Duodenal mucosa (tissue), 2 donors: ENCODE results near the gene FOXN3.
"Not testable (repeated sequence)": the region's sequence is repeated elsewhere in the genome, so short reads cannot be mapped to it uniquely, and the experiment has no call there.

Experiments used
- H3K27ac ChIP-seq: one replicate; pipeline ENCODE4 v1.7.0; 2013; ENCODE audit warnings: low read depth, low read length
- H3K27me3 ChIP-seq, 2 donors: one replicate each; pipeline ENCODE4 v1.7.0; 2013; ENCODE audit warnings: low read length in 2 of 2, control low read depth in 1 of 2; ENCODE audit not compliant: insufficient read depth in 2 of 2, control insufficient read depth in 1 of 2
- H3K36me3 ChIP-seq, 2 donors: one replicate each; pipeline ENCODE4 v1.7.0; 2013; ENCODE audit warnings: low read length in 2 of 2, control low read depth in 1 of 2; ENCODE audit not compliant: insufficient read depth in 2 of 2, control insufficient read depth in 1 of 2
- H3K4me1 ChIP-seq, 2 donors: one replicate each; pipeline ENCODE4 v1.7.0; 2013; ENCODE audit warnings: low read length in 2 of 2, control low read depth in 1 of 2; ENCODE audit not compliant: insufficient read depth in 2 of 2, control insufficient read depth in 1 of 2
- H3K4me3 ChIP-seq, 2 donors: one replicate each; pipeline ENCODE4 v1.7.0; 2013; ENCODE audit warnings: low read length in 2 of 2, low read depth in 1 of 2
- H3K9ac ChIP-seq, 2 donors: one replicate each; pipeline ENCODE4 v1.7.0; 2013; ENCODE audit warnings: low read length in 2 of 2, low read depth in 1 of 2
- H3K9me3 ChIP-seq, 2 donors: one replicate each; pipeline ENCODE4 v1.7.0; 2013; ENCODE audit warnings: low read length in 2 of 2, control low read depth in 1 of 2; ENCODE audit not compliant: control insufficient read depth in 1 of 2

FOXN3 gene

DNA sequence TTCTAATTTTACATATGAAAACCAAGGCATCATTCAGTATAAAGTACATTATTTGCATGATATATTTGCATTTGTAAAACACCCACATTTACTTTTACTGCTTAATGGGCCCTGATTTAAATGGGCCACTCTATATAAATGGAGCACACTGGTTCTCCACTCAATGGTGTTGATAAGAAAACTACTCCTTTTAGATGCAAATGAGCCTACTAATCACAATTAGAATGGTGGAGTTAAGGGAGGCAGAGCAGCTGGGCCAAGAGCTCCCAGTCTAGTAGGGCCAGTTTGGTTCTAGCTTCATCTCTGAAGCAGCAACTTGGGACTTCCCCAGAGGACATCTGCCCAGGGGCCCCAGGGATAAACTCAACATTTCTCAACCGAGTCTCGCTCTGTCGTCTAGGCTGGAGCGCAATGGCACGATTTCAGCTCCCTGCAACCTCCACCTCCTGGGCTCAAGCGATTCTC lies 120.7 kb downstream of the FOXN3 start:
- Histone ChIP-seq H3K4me3 (no peak overlapping the region), H3K27me3 (no peaks in the 10 kb centered on the region), H3K9me3 (no peaks in the 10 kb centered on the region), H3K36me3 (peaks cover 0 to 13% of the 10 kb centered on the region in 2 donors), H3K9ac (no peak overlapping the region), H3K4me1 (no peaks in the 10 kb centered on the region), H3K27ac (no peak overlapping the region)

- H3K36me3 ChIP-seq: peaks cover 0 to 27% of the 10 kb centered on the region in 2 donors
- no peak overlapping the region for H3K9ac ChIP-seq
- no peaks in the 10 kb centered on the region for H3K9me3 ChIP-seq
- H3K27ac ChIP-seq: no peak overlapping the region
- H3K4me3 ChIP-seq: no peak overlapping the region
- no peaks in the 10 kb centered on the region for H3K27me3 ChIP-seq
- no peaks in the 10 kb centered on the region for H3K4me1 ChIP-seq
Observed at GRCh38 chr14:89294872-89295271, 122.2 kb downstream of the FOXN3 start.

GRCh38 chr14:89294469-89294868 lies 122.6 kb downstream of the FOXN3 start:
- H3K9me3 ChIP-seq, H3K4me3 ChIP-seq, H3K4me1 ChIP-seq, H3K27me3 ChIP-seq, H3K27ac ChIP-seq, H3K9ac ChIP-seq: not testable (repeated sequence)
- H3K36me3 ChIP-seq: peaks cover 0 to 28% of the 10 kb centered on the region in 2 donors

DNA sequence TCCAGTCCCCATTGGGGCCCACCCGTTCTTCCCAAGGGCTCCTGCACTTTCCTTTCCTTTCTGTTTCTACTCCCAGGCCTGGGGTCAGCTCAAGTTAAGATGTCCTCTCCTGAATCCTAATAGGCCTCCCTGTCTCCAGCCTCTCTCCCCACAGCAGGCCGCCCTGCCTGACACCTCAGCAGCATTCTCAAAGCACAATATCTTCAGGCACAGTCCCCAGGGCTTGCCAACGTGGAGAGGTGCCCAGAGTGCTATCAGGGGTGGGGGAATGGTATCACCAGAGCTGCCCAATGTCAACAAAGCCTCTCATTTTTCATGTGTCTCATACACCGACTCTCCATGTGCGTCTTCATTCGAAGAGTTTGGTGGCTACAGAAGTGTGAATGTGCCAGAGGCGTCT lies 123.0 kb downstream of the FOXN3 start:
- no peak overlapping the region for H3K4me3 ChIP-seq
- no peaks in the 10 kb centered on the region for H3K27me3 ChIP-seq
- H3K36me3 ChIP-seq: peaks cover 0 to 27% of the 10 kb centered on the region in 2 donors
- H3K9ac ChIP-seq: no peak overlapping the region
- no peak overlapping the region for H3K27ac ChIP-seq
- H3K9me3 ChIP-seq: no peaks in the 10 kb centered on the region
- H3K4me1 ChIP-seq: no peaks in the 10 kb centered on the region

DNA sequence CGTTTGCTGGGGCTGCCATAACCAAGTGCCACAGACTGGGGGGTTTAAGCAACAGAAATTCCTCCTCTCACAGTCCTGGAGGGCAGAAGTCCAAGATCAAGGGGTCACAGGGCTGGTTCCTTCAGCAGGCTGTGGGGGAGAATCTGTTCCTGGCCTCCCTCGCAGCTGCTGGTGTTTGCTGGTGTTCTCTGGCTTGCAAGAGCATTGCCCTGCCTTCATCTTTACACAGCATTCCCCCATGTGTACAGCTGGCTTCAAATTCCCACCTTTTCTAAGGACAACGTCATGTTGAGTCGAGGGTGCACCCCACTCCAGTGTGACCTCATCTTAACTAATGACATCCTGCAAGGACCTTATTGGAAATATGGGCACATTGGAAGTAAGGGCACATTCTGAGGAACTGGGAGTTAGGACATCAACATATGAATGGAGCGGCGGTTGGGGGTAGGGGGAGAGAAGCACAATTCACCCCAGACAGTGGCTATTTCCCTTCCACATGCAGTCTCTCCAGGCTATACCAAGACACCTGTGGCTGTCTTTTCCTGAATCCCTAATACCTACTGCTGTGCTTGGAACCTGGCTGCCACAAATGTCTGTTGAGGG lies 123.6 kb downstream of the FOXN3 start:
- H3K27me3 ChIP-seq: no peaks in the 10 kb centered on the region
- no peak overlapping the region for H3K9ac ChIP-seq
- no peaks in the 10 kb centered on the region for H3K4me1 ChIP-seq
- H3K9me3 ChIP-seq: no peaks in the 10 kb centered on the region
- H3K27ac ChIP-seq: no peak overlapping the region
- H3K4me3 ChIP-seq: no peak overlapping the region
- H3K36me3 ChIP-seq: peaks cover 0 to 27% of the 10 kb centered on the region in 2 donors

- no peaks in the 10 kb centered on the region for H3K9me3 ChIP-seq
- no peak overlapping the region for H3K4me3 ChIP-seq
- H3K4me1 ChIP-seq: no peaks in the 10 kb centered on the region
- no peak overlapping the region for H3K27ac ChIP-seq
- no peak overlapping the region for H3K9ac ChIP-seq
- no peaks in the 10 kb centered on the region for H3K27me3 ChIP-seq
- peaks cover 0 to 27% of the 10 kb centered on the region in 2 donors for H3K36me3 ChIP-seq
Observed at GRCh38 chr14:89292579-89293313, 124.3 kb downstream of the FOXN3 start.

DNA sequence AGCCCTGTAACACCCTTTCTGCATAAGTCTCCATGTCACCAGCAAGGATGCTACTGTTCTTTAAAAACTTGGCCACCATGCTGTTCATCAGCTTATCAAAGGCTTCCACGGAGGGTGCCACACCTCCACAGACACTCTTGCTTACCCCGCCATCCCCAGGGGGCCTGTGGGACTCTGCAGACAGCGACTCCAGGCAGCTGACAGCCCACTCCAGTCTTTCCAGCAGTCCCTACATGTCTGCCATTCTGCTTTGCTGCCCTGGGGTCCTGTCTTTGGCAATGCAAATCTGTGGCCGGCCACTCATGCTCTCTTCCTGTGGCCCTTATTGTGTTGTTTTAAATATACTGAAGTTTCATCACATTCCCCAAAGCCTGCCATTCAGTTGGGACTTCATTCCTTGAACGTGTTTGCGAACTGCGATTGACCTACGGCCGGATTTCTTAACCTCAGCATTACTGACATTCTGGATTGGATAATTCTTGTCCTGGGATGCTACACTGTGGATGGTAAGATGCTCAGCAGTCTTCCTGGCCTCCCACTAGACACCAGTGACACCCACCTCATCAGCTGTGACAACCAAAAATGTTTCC lies 125.6 kb downstream of the FOXN3 start:
- Histone ChIP-seq H3K9ac (no peak overlapping the region), H3K4me3 (no peak overlapping the region), H3K36me3 (peaks cover 0 to 27% of the 10 kb centered on the region in 2 donors), H3K9me3 (no peaks in the 10 kb centered on the region), H3K4me1 (no peaks in the 10 kb centered on the region), H3K27me3 (no peaks in the 10 kb centered on the region), H3K27ac (no peak overlapping the region)

DNA sequence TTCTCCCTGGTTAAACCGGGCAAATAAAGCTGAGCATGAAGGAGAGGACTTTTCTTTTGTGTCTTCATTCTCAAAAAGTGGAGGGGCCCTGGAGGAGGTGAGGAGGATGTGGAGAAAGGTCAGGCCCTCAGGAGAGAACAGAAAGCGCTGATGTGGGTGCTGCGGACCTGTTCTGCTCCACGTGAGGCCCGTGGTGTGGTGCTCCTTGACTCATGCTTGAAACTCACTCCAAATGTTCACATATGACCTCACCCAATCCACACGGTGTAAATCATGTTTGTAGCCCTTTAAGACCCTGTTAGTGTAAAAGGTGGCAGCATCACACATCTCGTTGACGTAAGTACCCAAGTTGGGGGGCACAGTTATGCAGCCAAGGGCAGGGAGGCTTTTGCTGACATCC lies 126.2 kb downstream of the FOXN3 start:
- Histone ChIP-seq H3K27me3 (no peaks in the 10 kb centered on the region), H3K36me3 (peaks cover 0 to 31% of the 10 kb centered on the region in 2 donors), H3K4me3 (no peak overlapping the region), H3K9ac (no peak overlapping the region), H3K9me3 (no peaks in the 10 kb centered on the region), H3K27ac (no peak overlapping the region), H3K4me1 (no peaks in the 10 kb centered on the region)

- Histone ChIP-seq H3K9ac (no peak overlapping the region), H3K4me3 (no peak overlapping the region), H3K9me3 (no peaks in the 10 kb centered on the region), H3K27me3 (no peaks in the 10 kb centered on the region), H3K36me3 (peaks cover 0 to 31% of the 10 kb centered on the region in 2 donors), H3K27ac (no peak overlapping the region), H3K4me1 (no peaks in the 10 kb centered on the region)
Observed at GRCh38 chr14:89289477-89289876, 127.6 kb downstream of the FOXN3 start.

- H3K4me3 ChIP-seq: no peak overlapping the region
- H3K4me1 ChIP-seq: no peaks in the 10 kb centered on the region
- H3K36me3 ChIP-seq: peaks cover 0 to 22% of the 10 kb centered on the region in 2 donors
- no peak overlapping the region for H3K9ac ChIP-seq
- no peaks in the 10 kb centered on the region for H3K9me3 ChIP-seq
- H3K27ac ChIP-seq: no peak overlapping the region
- H3K27me3 ChIP-seq: no peaks in the 10 kb centered on the region
Observed at GRCh38 chr14:89288114-89288513, 128.9 kb downstream of the FOXN3 start.
